ENCODE data around the gene DOK1. TPM values are rescaled to one million over a fixed set of nuclear protein-coding genes. Genes with fewer than 3 reads are reported as not detected.
"Not testable (repeated sequence)": the region's sequence is repeated elsewhere in the genome, so short reads cannot be mapped to it uniquely, and the experiment has no call there.

The DOK1 gene
- total RNA-seq, 1 donor from 2014 or later, result 17.3 TPM

GRCh38 chr2:74561022-74561421 lies 6.5 kb downstream of the DOK1 start:
- DNase-seq (ENCODE audit: low spot score); intact Hi-C loops (cut with DNase I); ATAC-seq: not testable (repeated sequence)

DNA sequence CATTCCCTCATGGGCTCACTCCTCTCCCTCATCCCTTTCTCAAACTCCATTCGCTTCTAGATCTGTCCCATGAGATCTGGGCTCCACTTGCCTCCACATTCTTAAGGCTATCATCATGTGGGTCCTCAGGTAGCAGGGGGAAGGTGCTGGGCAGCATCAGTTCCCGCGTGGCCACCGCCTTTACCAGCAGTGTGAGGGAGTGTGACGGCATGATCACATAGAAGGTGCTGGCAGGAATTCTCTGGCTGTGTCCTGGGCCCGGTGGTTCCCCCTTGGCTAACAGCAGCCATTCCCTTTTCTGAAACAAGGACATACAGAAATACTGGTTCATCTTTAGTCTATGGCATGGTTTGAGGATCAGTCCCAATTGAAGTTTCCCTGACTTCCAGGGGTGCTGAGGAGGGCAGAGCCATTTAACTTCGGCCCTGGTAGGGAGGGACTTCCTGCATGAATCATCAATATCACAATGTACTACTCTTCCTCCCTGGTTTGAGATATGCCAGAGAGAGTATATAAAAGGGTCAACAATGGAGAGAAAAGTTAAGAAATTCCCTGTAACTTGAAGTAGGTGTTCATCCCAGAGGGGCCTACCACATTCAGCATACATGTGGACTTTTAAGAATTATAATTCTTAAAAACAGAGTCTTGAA lies 7.7 kb downstream of the DOK1 start:
- intact Hi-C loops (cut with DNase I), result no loop called here
- no peak for DNase-seq (ENCODE audit: low spot score)
- ATAC-seq, result no peak

DNA sequence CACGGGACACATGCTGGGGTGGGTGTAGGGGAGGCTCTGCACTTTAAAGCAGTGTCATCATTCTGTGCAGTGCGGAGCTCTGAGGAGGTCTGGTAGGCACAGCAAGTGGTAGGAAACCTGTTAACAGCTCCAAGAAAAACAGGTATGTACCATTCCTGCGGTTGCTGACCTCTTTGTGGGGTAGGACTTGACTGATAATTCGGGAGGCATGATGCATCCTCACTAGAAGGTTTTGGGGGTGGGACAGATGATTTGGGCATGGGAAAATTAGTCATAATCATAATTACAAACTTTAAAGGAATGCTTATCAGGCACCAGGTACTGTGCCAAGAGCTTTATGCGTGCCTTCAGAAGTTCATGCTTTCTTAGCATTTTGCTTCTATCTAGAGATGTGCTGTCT lies 9.7 kb downstream of the DOK1 start:
- intact Hi-C loops (cut with DNase I), result no loop called here
- no peak for ATAC-seq
- no peak for DNase-seq (ENCODE audit: low spot score)

DNA sequence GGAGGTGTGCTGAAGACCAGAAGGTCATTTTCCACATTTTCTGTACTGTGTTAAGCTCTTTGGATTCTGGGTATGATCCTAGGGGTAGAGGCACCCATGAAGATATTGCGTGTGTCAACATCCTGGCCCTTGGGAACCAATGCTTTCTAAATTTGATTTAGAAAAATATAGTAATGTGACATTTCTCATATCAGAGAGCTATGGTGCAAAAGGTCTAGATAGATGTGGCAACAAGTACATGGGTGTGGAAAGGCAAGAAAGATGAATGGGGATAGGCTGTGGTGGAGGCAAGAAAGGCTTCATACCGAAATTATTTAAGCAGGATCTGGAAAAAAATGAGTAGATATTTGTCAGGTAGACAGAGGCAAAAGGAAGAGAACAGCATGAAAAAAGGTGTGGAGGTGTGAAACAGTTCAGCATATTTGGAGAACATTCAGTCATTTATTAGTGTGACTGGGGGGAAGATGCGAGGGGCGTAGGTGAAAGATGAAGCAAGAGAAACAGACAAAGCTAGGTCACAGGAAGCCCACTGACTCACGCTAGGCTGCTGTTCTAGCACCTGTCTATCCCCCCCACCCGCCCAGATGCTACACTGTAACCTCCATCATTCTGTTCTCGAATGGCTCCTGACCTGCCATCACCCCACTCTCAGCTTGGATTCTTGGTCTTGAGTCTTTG lies 11.7 kb downstream of the DOK1 start:
- no peak for DNase-seq (ENCODE audit: low spot score)
- no peak for ATAC-seq
- intact Hi-C loops (cut with DNase I), result no loop called here

- ATAC-seq, result peak; percentile 22
- intact Hi-C loops (cut with DNase I), result no loop called here
Measured at GRCh38 chr2:74566754-74567085, 12.2 kb downstream of the DOK1 start.

GRCh38 chr2:74567881-74568280 lies 13.4 kb downstream of the DOK1 start:
- no peak for DNase-seq (ENCODE audit: low spot score)
- intact Hi-C loops (cut with DNase I), result no loop called here
- peak; percentile 61 for ATAC-seq

More at GRCh38 chr2:74566754-74567085, 12.2 kb downstream of the DOK1 start:
- no peak for DNase-seq (ENCODE audit: low spot score)

GRCh38 chr2:74569686-74570085 lies 15.2 kb downstream of the DOK1 start:
- DNase-seq (ENCODE audit: low spot score) (no peak), ATAC-seq (no peak)
- intact Hi-C loops (cut with DNase I), result no loop called here

DNA sequence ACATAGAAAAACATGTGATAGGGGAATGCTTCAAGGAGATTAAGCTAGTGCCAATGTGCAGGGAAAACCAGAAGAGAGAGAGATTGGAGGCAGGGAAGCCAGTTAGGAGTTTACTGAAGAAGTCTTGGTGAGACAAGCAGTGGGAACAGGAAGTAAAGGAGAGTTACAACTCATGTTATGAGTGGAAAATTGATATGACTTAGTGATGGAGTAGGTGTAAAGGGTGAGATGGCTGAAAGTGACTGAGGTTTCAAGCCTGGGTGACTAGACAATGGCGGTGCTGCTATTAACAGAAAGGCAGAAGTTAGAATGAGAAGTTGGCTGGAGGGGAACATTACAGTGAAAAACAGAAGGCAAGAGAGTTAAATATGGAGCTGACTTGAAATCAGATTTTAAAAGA lies 16.5 kb downstream of the DOK1 start:
- intact Hi-C loops (cut with DNase I), result no loop called here
- no peak for ATAC-seq
- DNase-seq (ENCODE audit: low spot score), result no peak

DNA sequence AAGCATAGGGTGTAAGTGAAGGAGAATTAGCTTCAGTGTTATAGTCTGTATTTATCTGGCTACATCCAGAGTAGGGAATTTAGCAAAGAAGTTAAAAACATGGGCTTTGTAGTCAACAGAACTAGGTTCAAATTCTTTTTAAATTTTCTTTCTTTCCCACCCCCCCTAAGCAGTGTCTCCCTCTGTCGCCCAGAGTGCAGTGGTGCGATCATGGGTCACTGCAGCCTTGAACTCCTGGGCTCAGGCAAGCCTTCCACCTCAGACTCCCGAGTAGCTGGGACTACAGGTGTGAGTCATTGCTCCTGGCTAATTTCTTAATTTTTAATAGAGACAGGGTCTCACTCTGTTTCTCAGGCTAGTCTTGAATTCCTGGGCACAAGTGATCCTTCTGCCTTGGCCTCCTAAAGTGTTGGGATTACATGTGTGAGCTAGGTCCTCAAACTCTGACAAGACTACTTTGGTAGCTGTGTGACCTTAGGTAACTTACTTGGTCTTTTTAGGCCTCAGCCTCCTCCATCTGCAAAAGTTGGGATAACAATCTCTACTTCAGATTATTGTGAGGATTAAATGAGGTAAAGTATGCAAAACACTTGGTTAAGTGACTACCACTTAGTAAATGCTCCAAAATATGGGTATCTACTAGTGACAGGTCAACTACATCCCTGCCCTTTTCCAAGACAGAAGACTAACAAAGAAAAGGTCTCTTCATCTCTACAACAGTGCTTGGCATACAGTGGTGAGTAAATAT lies 17.8 kb downstream of the DOK1 start:
- no peak for DNase-seq (ENCODE audit: low spot score)
- ATAC-seq, result no peak
- intact Hi-C loops (cut with DNase I), result no loop called here

- ATAC-seq (no peak), DNase-seq (ENCODE audit: low spot score) (no peak)
- intact Hi-C loops (cut with DNase I), result no loop called here
Measured at GRCh38 chr2:74573747-74574562, 19.4 kb downstream of the DOK1 start.

GRCh38 chr2:74575320-74575719 lies 20.8 kb downstream of the DOK1 start:
- intact Hi-C loops (cut with DNase I), result no loop called here
- ATAC-seq (no peak), DNase-seq (ENCODE audit: low spot score) (no peak)

DNA sequence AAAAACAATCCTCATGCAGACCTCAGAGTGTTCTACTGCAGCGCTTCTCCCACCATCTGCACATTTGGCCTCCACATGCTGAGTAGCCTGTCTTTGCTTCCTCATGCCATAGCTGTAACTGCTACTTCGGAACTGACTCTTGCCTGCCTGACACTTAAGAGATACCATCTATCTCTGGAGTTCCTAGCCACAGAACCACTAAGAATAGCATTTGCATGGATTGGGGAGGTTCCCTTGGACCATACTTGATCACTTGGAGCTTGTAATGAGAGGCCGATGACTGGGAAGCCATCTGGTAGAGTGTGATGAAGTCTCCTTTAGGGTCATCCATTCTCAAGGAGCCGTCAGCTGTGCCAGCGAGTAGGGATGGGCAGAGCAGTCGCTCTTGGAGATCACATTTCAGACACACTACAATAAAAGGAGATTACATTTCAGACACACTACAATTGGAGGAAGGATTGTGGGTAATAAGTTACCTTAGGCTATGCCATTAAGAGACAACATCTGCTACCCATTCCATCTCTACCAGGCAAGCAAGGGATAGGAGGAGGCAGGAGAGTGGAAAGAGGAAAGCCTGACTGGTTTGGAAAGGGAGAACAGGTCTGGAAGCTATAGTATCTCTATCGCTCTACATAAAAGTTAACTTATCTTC lies 21.8 kb downstream of the DOK1 start:
- peak; percentile 25 for ATAC-seq
- intact Hi-C loops (cut with DNase I), result no loop called here
- DNase-seq (ENCODE audit: low spot score), result no peak

- DNase-seq (ENCODE audit: low spot score) (peak; percentile 60), ATAC-seq (peak; percentile 97)
- intact Hi-C loops (cut with DNase I), result no loop called here
Measured at GRCh38 chr2:74576863-74577229, 22.3 kb downstream of the DOK1 start.

GRCh38 chr2:74577448-74577847 lies 22.9 kb downstream of the DOK1 start:
- DNase-seq (ENCODE audit: low spot score), result no peak
- intact Hi-C loops (cut with DNase I), result no loop called here
- ATAC-seq, result peak; percentile 48

DNA sequence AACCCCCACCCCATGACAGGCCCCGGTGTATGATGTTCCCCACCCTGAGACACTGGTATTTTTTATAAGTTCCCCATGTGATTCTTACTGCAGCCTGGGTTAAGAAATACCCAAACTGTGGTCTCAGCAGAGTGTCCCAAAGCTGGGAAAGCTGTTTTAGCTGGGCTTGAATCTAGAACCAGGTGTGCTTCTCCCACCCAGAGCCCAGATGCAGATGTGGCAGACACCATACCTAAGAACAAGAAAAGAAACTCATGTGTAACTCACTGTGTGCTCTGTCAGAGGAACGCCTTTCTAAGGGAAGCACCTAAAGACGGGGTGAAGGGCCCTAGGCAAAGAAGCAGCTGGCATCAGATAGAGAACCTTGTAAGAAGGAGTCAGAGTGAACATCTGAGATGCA lies 23.9 kb downstream of the DOK1 start:
- intact Hi-C loops (cut with DNase I), result no loop called here
- DNase-seq (ENCODE audit: low spot score) (no peak), ATAC-seq (no peak)

GRCh38 chr2:74581463-74581862 lies 26.9 kb downstream of the DOK1 start:
- no peak for DNase-seq (ENCODE audit: low spot score)
- ATAC-seq, result no peak
- intact Hi-C loops (cut with DNase I), result no loop called here

GRCh38 chr2:74582184-74582583 lies 27.7 kb downstream of the DOK1 start:
- ATAC-seq (no peak), DNase-seq (ENCODE audit: low spot score) (no peak)
- intact Hi-C loops (cut with DNase I), result no loop called here

GRCh38 chr2:74583504-74583903 lies 29.0 kb downstream of the DOK1 start:
- DNase-seq (ENCODE audit: low spot score) (no peak), ATAC-seq (peak; percentile 64)
- intact Hi-C loops (cut with DNase I), result no loop called here

DNA sequence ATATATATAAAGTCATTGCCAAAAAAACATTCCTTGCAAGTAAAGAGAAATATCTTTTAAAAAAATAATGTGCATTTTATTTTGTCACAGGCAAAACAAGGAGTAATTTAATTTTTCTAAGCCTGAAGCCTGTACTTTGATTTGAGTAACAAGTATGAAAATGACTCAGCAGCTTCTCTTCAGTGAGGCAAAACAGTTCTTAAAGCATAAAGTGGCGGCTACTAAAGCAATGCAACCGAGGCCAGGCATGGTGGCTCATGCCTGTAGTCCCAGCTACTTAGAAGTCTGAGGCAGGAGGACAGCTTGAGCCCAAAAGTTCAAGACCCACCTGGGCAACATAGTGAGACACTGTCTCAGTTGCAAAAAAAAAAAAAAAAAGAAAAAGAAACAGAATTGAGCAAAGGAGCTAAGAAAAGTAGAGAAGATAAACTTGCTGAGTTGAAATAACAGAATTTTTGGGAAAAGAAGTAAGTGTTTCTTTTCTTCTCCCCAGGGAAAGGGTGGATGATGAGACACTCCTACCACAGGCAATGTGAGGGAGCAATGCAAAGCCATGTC lies 29.6 kb downstream of the DOK1 start:
- no peak for ATAC-seq
- intact Hi-C loops (cut with DNase I), result no loop called here
- no peak for DNase-seq (ENCODE audit: low spot score)
